Neural progenitor cell (in vitro differentiated cells): ENCODE results near the gene CAPN8. TPM values are rescaled to one million over a fixed set of nuclear protein-coding genes. Genes with fewer than 3 reads are reported as not detected.

ENCODE experiments used
- DNase-seq: peaks from one replicate; pipeline ENCODE4 v3.0.0-alpha.2; 2016; ENCODE audit warnings: low spot score
- H2AFZ ChIP-seq: fragments of 200-600 bp; sonication (generic); replicated peaks from 2 replicates; pipeline ENCODE4 v1.6.1; 2016; ENCODE audit warnings: antibody characterized with exemption
- H3F3A ChIP-seq: fragments of 200-600 bp; sonication (generic); 2 replicates; pipeline ENCODE4 v1.6.1; 2016; ENCODE audit warnings: antibody characterized with exemption, low read depth
- H3K27ac ChIP-seq: fragments of 200-600 bp; sonication (generic); 2 replicates; pipeline ENCODE4 v1.5.1; 2016; ENCODE audit warnings: mild to moderate bottlenecking
- H3K27me3 ChIP-seq: fragments of 200-600 bp; sonication (generic); 2 replicates; pipeline ENCODE4 v1.6.1; 2016; ENCODE audit warnings: mild to moderate bottlenecking, moderate library complexity
- H3K36me3 ChIP-seq: fragments of 200-600 bp; sonication (generic); 2 replicates; pipeline ENCODE4 v1.5.1; 2016
- H3K4me1 ChIP-seq: fragments of 200-600 bp; sonication (generic); 2 replicates; pipeline ENCODE4 v1.6.1; 2016; ENCODE audit warnings: mixed run types
- H3K4me2 ChIP-seq: fragments of 200-600 bp; sonication (generic); 2 replicates; pipeline ENCODE4 v1.6.1; 2016
- H3K4me3 ChIP-seq: fragments of 200-600 bp; sonication (generic); 2 replicates; pipeline ENCODE4 v1.5.1; 2016
- H3K79me2 ChIP-seq: fragments of 200-600 bp; sonication (generic); 2 replicates; pipeline ENCODE4 v1.6.1; 2016; ENCODE audit warnings: low read depth
- H3K9ac ChIP-seq: fragments of 200-600 bp; sonication (generic); 2 replicates; pipeline ENCODE4 v1.6.1; 2016
- H3K9me3 ChIP-seq: fragments of 200-600 bp; sonication (generic); 2 replicates; pipeline ENCODE4 v1.5.1; 2016; ENCODE audit warnings: low read depth
- H4K20me1 ChIP-seq: fragments of 200-600 bp; sonication (generic); 2 replicates; pipeline ENCODE4 v1.6.1; 2016; ENCODE audit warnings: low read depth
- H3K27ac Mint-ChIP-seq: 3 replicates; pipeline ENCODE4 v1.8.0; 2021; ENCODE audit warnings: mixed read lengths
- H3K27me3 Mint-ChIP-seq: 2 replicates; pipeline ENCODE4 v1.8.0; 2022; ENCODE audit warnings: low read depth, mild to moderate bottlenecking, inconsistent platforms, moderate library complexity, mixed read lengths; ENCODE audit not compliant: insufficient read depth
- H3K36me3 Mint-ChIP-seq: 3 replicates; pipeline ENCODE4 v1.8.0; 2021; ENCODE audit warnings: mixed read lengths
- H3K4me1 Mint-ChIP-seq: 3 replicates; pipeline ENCODE4 v1.8.0; 2021; ENCODE audit warnings: mixed read lengths
- H3K4me3 Mint-ChIP-seq: 3 replicates; pipeline ENCODE4 v1.8.0; 2021; ENCODE audit warnings: mild to moderate bottlenecking, moderate library complexity, mixed read lengths
- H3K9me3 Mint-ChIP-seq: 3 replicates; pipeline ENCODE4 v1.8.0; 2020; ENCODE audit warnings: mixed read lengths
- CTCF ChIP-seq: fragments of 200-600 bp; sonication (generic); IDR thresholded peaks from 2 replicates; pipeline ENCODE4 v1.5.1; 2017; ENCODE audit warnings: antibody characterized with exemption, mild to moderate bottlenecking
- EZH2 ChIP-seq: fragments of 200-600 bp; sonication (generic); IDR thresholded peaks from 2 replicates; pipeline ENCODE4 v1.6.1; 2017; ENCODE audit warnings: antibody characterized with exemption, mild to moderate bottlenecking, moderate library complexity
- EZH2phosphoT487 ChIP-seq: fragments of 200-600 bp; sonication (generic); IDR thresholded peaks from 2 replicates; pipeline ENCODE4 v1.6.1; 2017; ENCODE audit warnings: antibody characterized with exemption
- total RNA-seq: library from RNA; depleted of rRNA; stranded (reverse); fragments of >200 nt; gene quantifications from 2 replicates; pipeline ENCODE4 v1.2.3, GENCODE V29; 2015; ENCODE audit warnings: low replicate concordance

CAPN8 gene
- total RNA-seq, 1 donor from 2014 or later = not detected

- Histone ChIP-seq H3K27ac (no peak overlapping the region), H3K27me3 (no peaks in the 10 kb centered on the region), H3K4me2 (no peak overlapping the region), H3K9me3 (no peaks in the 10 kb centered on the region), H3F3A (no peaks in the 10 kb centered on the region), H3K9ac (no peak overlapping the region), H3K4me3 (no peak overlapping the region), H3K79me2 (no peaks in the 10 kb centered on the region), H3K36me3 (no peaks in the 10 kb centered on the region), H2AFZ (peak overlapping the region; percentile 80), H3K4me1 (no peaks in the 10 kb centered on the region), H4K20me1 (no peaks in the 10 kb centered on the region)
- Mint-ChIP-seq H3K36me3 (no peaks in the 10 kb centered on the region), H3K27me3 (no peaks in the 10 kb centered on the region), H3K9me3 (peaks cover 3% of the 10 kb centered on the region), H3K4me1 (no peaks in the 10 kb centered on the region), H3K27ac (no peak overlapping the region), H3K4me3 (no peak overlapping the region)
- TF ChIP-seq CTCF (peak; percentile 90), EZH2 (no peak)
- DNase-seq = peak; percentile 72
These were observed 133.7 kb downstream of the CAPN8 start for GRCh38 chr1:223531742-223532341.

GRCh38 chr1:223525957-223526356 lies 139.5 kb downstream of the CAPN8 start:
- H3K27me3 ChIP-seq = no peaks in the 10 kb centered on the region
- Mint-ChIP-seq H3K27ac (no peak overlapping the region), H3K9me3 (peaks cover 4% of the 10 kb centered on the region), H3K4me1 (no peaks in the 10 kb centered on the region), H3K27me3 (peaks cover 7% of the 10 kb centered on the region), H3K36me3 (no peaks in the 10 kb centered on the region), H3K4me3 (peak overlapping the region; percentile 44)
- no peak overlapping the region for H3K4me3 ChIP-seq
- DNase-seq = no peak
- H3K36me3 ChIP-seq = no peaks in the 10 kb centered on the region
- H4K20me1 ChIP-seq = no peaks in the 10 kb centered on the region
- H2AFZ ChIP-seq = no peak overlapping the region
- no peaks in the 10 kb centered on the region for H3F3A ChIP-seq
- no peaks in the 10 kb centered on the region for H3K9me3 ChIP-seq
- H3K79me2 ChIP-seq = no peaks in the 10 kb centered on the region
- no peak overlapping the region for H3K27ac ChIP-seq
- TF ChIP-seq CTCF (no peak), EZH2phosphoT487 (no peak), EZH2 (no peak)
- no peak overlapping the region for H3K4me2 ChIP-seq
- H3K4me1 ChIP-seq = peaks cover 6% of the 10 kb centered on the region
- H3K9ac ChIP-seq = no peak overlapping the region

GRCh38 chr1:223525546-223525945 lies 140.0 kb downstream of the CAPN8 start:
- Histone ChIP-seq H4K20me1 (no peaks in the 10 kb centered on the region), H3K79me2 (no peaks in the 10 kb centered on the region), H3K4me1 (peaks cover 6% of the 10 kb centered on the region), H3K36me3 (no peaks in the 10 kb centered on the region), H3K4me2 (no peak overlapping the region), H3K9ac (no peak overlapping the region), H3K27me3 (no peaks in the 10 kb centered on the region), H3K27ac (no peak overlapping the region), H3K4me3 (no peak overlapping the region), H3F3A (no peaks in the 10 kb centered on the region), H2AFZ (no peak overlapping the region), H3K9me3 (no peaks in the 10 kb centered on the region)
- peaks cover 4% of the 10 kb centered on the region for H3K9me3 Mint-ChIP-seq
- H3K27me3 Mint-ChIP-seq = peaks cover 7% of the 10 kb centered on the region
- DNase-seq = no peak
- H3K4me3 Mint-ChIP-seq = peak overlapping the region; percentile 44
- TF ChIP-seq EZH2 (no peak), EZH2phosphoT487 (no peak), CTCF (no peak)
- no peaks in the 10 kb centered on the region for H3K4me1 Mint-ChIP-seq
- no peaks in the 10 kb centered on the region for H3K36me3 Mint-ChIP-seq
- no peak overlapping the region for H3K27ac Mint-ChIP-seq
